Stromal cell of bone marrow (primary cell): ENCODE results near the gene RSPRY1.

Experiments
- DNase-seq: peaks from one replicate; pipeline ENCODE4 v3.0.0-alpha.2; 2012; ENCODE audit warnings: low read depth

RSPRY1 gene

GRCh38 chr16:57152096-57153093 is 33.7 kb upstream of the RSPRY1 start:
- no peak for DNase-seq

GRCh38 chr16:57153841-57154240 is 32.3 kb upstream of the RSPRY1 start:
- DNase-seq = no peak

GRCh38 chr16:57155702-57156350 is 30.3 kb upstream of the RSPRY1 start:
- DNase-seq = no peak

- no peak for DNase-seq
Measured at GRCh38 chr16:57156351-57156703, 29.8 kb upstream of the RSPRY1 start.

- no peak for DNase-seq
Measured at GRCh38 chr16:57157533-57157932, 28.6 kb upstream of the RSPRY1 start.

GRCh38 chr16:57159447-57159846 is 26.7 kb upstream of the RSPRY1 start:
- DNase-seq = no peak

- no peak for DNase-seq
Measured at GRCh38 chr16:57163842-57164241, 22.3 kb upstream of the RSPRY1 start.

GRCh38 chr16:57165483-57165882 is 20.6 kb upstream of the RSPRY1 start:
- no peak for DNase-seq

GRCh38 chr16:57165938-57166337 is 20.2 kb upstream of the RSPRY1 start:
- no peak for DNase-seq

GRCh38 chr16:57166451-57166850 is 19.7 kb upstream of the RSPRY1 start:
- no peak for DNase-seq

- peak; percentile 54 for DNase-seq
Measured at GRCh38 chr16:57166951-57167350, 19.2 kb upstream of the RSPRY1 start.

- no peak for DNase-seq
Measured at GRCh38 chr16:57167538-57167937, 18.6 kb upstream of the RSPRY1 start.

GRCh38 chr16:57167953-57168352 is 18.2 kb upstream of the RSPRY1 start:
- peak; percentile 56 for DNase-seq

- no peak for DNase-seq
Measured at GRCh38 chr16:57169327-57169726, 16.8 kb upstream of the RSPRY1 start.

GRCh38 chr16:57172721-57173290 is 13.3 kb upstream of the RSPRY1 start:
- DNase-seq = no peak

GRCh38 chr16:57175896-57176295 is 10.2 kb upstream of the RSPRY1 start:
- no peak for DNase-seq

GRCh38 chr16:57178196-57178595 is 7.9 kb upstream of the RSPRY1 start:
- DNase-seq = no peak

GRCh38 chr16:57178793-57179212 is 7.3 kb upstream of the RSPRY1 start:
- no peak for DNase-seq

GRCh38 chr16:57179215-57179828 is 6.8 kb upstream of the RSPRY1 start:
- no peak for DNase-seq

GRCh38 chr16:57184113-57184512 is 2.0 kb upstream of the RSPRY1 start:
- DNase-seq = no peak

GRCh38 chr16:57184887-57185445 is 1.2 kb upstream of the RSPRY1 start:
- no peak for DNase-seq

GRCh38 chr16:57185446-57185944 is 634 bp upstream of the RSPRY1 start:
- DNase-seq = no peak
